Fibroblast of gingiva (primary cell): ENCODE measurements around the gene MYBL2.

Experiments used
- DNase-seq: peaks from one replicate; pipeline ENCODE4 v3.0.0-alpha.2; 2011; ENCODE audit warnings: low read depth

MYBL2 gene

DNA sequence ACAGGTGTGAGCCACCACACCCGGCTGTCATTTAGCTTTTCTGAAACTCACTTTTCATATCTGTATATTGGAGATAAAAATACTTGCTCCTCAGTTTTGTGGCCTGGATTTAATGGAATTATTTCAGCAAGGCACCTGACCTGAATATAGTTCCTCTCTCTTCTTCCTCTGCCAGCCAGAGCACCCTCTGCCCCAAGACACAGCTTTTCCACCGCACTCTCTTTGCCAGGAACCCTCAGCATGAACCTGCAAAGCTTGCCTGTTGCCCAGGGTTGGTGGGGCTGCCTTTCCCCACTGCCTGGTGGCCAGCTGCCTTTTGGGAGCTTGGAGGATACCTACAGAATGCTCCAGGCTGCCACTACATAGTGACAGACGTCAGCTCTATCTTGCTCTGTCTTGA, 56.8 kb downstream of the MYBL2 start:
- DNase-seq, result no peak

DNA sequence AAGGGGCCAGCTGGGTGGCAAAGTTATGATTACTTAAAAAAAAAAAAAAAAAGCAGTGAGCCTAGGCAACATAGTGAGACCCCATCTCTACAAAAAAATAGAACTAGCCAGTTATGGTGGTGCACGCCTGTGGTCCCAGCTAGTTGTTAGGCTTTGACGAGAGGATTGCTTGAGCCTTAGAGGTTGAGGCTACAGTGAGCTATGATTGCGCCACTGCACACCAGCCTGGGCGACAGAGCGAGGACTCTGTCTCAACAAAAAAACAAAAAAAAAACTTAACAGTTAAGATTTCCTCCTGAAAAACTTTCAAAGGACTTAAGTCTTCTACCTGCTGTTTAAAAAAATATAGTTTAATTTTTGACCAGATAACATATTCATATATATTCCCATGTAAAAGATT, 57.5 kb downstream of the MYBL2 start:
- no peak for DNase-seq

DNA sequence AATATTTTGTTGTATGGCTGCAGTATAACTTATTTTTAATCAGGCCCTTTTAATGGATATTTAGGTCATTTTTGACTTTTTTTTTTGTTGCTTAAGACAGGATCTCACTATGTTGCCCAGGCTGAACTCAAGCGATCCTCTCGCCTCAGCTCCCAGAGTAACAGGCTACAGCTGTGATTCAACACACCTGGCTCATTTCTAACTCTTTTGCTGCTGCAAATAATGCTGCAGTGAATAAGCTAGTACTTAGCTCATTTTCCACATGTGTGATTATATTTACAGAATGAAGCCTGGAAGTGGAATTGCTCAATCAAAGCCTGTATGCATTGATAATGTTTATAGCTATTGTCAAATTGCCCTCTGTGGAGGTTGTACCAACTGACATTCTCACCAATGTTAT, 58.8 kb downstream of the MYBL2 start:
- no peak for DNase-seq

DNA sequence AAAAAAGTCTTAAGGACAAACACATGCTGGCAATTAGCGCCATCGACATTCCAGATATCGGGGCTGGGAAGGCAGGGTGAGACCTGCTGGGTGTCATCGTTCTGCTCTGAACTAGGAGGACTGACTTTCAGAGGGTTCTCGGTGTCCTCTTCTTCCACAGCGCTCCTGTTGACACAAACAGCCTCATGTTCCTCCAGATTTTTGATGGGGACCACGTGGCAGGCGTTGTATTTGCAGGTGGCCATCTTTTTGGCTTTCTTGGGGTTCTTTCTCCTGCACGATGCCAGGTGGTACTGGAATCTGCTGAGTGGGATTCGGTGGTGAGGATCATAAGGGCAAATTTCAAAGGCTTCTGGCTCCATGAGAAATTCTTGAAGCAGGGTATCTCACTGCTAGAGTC, 59.4 kb downstream of the MYBL2 start:
- DNase-seq, result no peak

DNA sequence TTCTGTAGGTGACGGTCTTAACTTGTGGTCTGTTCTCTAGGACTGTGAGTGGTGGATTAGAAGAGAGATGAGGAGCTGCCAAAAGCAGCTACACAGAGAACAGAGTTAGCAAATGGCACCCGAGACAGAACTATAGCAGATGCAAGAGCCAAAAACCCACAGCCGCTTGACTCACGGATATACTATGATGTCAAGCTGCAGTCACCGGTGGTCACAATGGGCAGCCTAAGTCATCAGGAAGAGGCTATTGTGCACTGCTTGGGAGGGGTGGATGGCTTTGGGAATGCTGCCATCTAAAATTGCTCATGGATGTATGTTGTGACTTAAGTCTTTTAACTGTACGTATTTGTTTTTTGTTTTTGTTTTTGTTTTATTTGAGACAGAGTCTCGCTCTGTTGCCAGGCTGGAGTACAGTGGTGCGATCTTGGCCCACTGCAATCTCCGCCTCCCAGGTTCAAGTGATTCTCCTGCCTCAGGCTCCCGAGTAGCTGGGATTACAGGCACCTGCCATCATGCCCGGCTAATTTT, 60.0 kb downstream of the MYBL2 start, which contains the start of gene GTSF1L:
Gene GTSF1L (minus strand): TSS at position 192 of the 528 bp plus-strand sequence. CDS start 308 bp downstream, outside the sequence.
- DNase-seq, result no peak

DNA sequence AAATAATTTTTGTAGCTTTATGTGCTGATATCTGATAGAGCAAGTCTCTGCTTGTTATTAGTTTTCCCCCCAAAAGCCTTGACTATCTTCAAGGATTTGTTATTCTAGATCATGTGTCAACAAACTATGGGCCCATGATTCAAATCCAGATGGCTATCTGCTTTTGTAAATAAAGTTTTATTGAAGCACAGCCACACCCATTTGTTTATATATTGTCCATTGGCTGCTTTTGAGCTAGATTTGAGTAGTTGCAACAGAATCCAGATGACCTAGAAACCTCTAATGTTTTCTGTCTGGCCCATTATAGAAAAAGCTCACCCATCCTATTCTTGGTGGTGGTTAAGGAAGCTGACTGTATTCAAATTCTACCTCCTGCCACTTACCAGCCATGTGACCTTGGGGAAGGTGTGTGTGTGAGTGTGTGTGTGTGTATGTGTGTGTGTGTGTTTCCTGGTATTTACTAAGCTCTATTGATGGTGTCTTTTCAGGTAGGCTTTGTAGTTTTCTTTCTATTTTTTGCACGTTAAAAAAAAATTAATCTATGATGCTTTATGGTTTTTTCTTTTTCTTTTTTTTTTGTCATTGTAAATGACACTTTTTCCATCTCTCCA, 61.2 kb downstream of the MYBL2 start:
- DNase-seq, result no peak

DNA sequence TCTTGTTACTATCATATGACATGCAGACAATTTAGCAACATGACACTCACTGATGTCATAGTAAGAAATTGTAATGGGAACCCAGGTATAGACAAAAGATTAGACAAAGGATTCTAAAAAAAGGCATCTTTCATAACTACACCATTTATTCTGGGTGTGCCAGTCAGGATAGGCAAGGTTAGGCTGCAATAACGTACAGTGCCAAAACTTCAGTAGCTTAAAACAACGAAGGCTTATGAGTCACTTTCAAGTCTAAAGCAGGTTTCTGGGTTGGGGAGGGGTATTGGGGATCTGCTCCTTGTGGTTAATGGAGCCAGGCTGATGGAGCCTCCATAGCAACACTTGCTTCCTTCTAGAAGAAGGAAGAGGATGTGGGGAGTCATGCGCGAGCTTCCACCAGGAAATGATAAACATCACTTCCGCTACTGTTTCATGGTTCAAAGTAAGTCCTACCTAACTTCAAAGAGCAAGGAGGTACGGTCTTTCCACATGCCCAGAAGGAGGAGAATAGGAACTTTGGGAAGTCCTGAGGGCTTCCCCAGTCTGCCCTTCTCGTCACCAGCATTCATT, 61.9 kb downstream of the MYBL2 start:
- DNase-seq, result no peak

DNA sequence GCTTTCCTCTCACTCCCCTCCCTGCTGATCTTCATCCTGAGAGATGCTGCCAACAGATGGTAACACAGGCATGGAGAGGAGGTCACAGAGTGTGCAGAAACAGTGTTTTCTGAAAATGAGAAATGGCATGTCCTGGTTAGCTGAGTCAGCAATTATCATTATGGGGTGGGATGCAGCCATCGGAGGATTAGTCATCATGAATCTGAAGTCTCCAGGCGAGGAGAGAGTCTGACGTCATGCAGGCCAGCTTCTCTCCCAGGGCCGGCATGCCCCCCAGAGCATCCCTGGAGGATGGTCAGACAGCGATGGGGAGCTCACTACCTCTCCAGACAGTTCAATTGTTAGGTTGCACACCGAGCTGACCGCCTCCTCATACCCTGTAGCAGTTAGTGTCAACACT, 64.6 kb downstream of the MYBL2 start:
- DNase-seq, result peak; percentile 19

DNA sequence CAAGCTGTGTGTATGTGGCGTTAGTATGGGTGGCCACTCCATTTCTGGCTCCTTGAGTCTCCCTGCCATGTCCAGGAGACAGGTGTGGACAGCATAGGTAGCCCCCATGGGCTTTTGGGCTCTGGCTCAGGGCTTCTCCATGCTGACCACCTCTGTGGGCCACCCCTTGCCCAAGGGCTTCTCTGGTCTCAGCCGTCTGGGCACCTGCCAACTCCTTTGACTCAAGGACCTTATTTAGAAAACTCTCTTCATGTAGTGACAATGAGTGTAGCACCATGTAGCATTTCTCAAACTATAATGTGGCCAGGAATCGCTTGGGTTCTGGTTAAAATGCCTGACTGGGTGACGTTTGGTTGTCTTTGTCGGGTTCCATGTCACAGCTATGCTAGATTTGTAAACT, 65.0 kb downstream of the MYBL2 start:
- DNase-seq, result no peak

DNA sequence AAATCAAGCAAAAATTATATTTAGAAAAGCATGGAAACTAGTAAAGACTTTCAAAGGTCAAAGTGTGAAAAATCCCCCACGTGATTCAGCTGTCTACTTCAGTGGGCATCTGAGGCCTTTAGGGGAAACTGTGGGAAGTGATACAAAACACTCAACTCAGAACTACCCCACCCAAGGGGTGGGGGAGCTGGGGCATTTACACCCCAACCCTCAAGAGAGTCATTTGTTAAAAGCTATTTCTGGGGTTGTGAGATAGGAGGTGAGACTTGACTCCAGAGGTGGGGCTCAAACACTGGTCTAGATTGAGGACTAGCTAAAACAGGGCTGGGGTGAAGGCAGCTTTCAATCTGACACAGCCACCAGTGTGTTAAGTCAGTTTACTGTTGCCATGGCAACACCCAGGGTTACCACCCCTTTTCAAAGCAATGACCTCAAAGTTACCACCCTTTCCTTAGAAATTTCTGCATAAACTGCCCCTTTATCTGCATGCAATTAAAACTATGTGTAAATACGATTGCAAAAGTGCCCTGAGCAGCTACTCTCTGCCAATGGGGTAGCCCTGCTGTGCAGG, 69.8 kb downstream of the MYBL2 start:
- peak; percentile 36 for DNase-seq

DNA sequence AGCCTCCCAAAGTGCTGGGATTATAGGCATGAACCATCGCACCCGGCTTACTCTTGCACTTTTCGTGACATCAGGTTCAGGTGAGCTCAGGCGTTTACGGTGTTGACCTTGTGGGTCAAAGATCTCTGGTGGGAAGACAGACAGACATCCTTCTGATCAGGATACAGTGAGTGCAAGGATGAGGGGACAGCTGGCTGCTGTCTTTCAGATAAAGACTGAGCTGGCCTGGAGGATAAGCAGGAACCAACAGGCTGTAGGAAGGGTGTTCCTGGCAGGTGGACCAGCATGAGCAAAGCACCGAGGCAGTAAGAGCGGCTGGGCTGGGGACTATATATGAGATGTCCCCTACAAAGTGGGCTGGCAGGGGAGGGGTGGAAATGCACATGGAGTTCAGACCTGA, 71.0 kb downstream of the MYBL2 start:
- no peak for DNase-seq

DNA sequence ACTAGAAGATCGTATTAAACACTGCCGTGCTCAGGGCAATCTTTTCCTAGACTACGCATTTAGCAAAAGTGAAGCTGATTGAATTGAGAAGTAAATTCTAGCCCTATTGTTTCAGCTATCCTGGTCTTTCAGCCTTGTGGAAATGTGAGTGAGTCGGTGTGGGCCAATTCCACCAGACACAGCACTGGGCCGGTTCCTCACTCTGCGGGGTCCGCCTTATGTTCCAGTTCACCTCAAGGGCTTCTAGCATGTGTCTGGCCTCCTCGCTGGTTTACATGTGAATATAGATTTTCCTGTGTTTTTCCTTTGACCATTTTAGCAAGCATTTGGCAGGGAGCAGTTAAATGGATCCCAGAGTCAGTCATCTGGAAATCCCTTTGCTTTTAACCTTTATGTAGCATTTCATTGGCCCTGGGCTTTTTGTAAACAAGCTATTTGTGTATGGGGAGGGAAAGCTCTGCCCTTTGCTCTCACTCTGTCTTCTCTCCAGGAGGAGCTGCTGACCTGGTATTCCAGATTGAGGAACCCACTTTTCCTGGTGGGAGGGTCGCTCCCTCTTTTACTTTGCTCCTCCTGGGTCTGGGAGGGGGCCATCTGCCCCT, 72.3 kb downstream of the MYBL2 start:
- DNase-seq, result no peak

DNA sequence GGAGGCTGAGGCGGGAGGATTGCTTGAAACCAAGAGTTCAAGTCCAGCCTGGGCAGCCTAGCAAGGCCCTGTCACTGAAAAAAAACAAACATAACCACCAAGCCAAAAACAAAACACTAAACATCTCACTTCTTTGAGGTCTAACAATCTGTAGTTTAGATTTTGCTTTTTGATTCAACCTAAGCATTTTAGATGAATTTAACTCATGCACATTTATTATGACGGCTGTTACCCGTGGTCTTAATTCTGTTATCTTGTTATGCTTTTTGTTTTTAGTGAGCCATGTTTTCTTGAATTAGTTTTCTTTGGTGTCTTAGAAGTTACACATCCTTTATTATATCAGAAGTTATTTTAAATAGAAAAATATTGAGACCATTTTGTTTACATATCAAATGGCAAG, 73.7 kb downstream of the MYBL2 start:
- DNase-seq, result no peak

DNA sequence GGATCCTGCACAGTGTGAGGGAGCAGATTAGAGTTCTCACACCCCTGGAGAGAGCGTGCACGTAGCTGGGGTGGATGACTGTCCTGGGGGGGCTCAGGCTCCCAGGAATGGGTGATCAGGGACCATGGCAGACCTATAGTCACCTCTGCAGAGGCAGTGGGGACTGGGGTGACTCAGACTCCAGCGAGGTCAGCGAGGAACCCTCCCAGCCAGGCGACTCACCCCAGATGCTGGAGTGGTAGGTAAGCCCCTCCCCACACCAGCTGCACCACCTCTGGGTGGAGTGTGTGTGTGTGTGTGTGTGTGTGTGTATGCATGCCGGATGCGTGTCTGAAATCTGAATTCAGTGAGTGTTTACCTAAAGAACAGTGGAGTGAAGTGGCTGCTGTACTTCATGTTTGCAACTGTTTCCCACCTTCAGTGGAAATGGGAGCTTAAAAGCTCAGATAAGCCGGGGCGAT, 77.3 kb downstream of the MYBL2 start:
- DNase-seq, result no peak

DNA sequence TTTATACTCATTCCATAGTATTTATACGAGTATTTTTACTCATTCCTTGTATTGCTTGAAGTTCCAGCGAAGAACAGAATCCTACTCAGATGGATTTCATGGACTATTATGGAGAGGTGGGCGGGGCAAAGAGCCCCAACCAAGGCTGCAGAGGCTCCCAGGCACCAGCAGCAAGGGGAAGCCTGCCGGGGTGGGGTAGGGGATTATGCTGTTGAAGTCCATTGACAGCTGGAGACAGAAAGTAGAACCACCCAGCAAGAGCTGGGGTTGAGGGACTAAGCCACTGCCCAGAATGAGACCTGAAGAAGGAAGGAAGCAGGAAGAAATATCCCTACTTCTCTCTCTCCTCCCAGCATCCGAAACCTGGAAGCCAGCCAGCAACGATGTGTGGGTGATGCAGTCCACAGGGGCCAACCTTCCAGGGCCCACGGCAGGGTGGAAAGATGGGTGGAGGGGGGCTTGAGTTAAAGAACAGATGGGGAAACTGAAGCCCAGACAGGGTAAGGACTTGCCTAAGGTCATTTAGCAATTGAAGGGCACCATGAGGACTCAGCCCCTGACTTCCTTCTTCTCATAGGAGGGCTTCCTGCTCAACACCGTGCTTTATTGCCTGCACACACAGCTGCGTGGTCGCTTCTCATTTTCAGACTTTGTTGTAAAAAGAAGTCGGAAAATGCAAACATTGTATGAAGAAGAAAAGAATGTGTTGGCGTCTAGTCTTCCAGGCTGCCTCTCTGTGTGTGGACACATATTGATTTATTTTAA, 78.2 kb downstream of the MYBL2 start:
- DNase-seq, result no peak

DNA sequence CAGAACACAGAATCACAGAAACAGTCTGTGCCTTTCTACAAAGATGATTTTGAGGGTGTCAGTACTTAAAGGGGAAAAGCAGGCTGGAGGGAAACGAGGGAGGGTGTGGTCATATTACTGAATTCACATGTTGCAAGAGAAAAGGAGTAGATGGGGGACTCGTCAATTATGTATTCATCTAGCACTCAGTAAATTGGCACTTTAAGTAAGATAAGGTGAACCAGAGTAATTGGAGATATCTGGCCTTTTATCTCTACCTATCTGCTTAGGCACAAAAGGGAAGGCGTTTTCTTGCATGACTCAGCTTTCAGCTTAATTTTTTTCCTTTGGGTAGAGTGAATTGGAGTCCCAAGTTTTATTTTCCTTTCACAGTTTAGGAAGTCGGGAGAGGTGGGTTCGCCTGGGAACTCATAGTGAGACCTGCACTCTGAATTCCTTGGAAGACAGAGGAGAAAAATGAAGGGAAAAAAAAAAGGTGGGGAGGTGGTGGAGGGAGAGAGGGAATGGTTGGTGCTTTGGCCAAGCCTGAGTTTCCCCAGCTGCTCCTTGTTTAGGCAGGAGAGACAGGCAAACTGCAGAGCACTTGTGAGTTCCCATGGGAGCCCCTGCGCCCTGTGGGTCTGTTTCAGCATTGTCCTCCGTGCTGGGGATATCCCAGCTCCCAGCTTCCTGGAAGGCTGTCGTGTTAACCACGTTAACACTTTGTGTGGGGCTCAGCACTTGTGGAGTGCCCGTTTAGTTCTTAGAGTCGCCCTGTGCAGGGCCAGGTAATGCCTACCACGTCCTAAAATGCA, 79.6 kb downstream of the MYBL2 start:
- no peak for DNase-seq

DNA sequence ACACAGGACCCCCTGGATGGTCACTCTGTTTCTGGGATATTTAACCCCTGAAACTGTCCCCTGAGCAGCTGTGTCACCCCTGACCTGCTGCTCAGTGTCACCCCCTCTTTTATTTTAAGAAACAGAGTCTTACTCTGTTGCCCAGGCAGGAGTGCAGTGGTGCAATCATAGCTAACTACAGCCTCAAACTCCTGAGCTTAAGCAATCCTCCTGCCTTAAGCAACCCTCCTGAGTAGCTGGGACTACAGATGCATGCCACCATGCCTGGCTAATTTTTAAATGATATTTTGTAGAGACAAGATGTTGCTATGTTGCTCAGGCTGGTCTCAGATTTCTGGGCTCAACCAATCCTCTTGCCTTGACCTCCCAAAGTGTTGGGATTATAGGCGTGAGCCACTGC, 81.4 kb downstream of the MYBL2 start:
- DNase-seq, result peak; percentile 80

DNA sequence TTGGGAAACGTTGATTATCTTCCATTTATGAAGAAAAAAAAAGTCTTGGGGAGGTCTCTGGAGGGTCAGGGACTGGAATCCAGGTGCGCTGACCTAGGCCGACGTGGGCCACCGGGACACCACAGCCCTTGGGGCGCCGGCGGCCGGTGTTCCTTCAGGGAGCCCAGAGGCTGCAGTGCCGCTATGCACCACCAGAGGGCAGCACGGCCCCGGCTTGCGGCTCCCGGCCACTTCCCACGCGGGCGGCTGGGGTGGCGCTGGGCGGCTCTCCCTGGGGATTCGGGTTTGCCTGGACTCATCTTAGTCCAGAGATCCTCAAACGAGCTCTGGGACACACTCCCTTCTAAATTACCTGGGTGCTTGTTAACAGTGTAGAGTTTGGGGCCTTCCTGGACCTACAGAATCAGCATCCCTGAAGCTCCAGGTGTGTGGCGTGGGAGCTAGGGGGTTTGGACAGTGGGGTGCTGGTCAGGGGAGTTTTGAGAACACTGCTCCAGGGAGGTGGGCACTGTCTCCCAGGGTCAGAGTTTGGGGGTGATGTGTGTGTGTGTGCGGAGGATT, 82.9 kb downstream of the MYBL2 start:
- DNase-seq, result peak; percentile 21

DNA sequence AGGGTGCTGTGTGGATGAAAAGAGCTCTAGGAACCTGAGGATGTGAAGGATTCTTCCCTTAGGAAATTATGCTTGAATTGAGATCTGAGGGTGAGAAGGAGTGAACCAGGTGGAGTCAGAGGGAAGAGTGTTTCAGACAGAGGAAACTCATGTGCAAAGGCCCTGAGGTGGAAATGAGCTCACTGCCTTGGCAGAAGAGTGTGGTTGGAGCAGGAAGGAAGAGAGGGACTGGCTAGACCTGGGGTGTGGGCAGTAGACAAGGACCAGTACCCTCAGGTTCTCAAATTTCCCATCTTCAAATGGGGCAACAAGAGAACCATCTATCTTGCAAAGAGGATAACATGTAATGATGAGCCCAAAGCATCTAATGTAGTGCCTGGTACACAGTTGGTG, 83.9 kb downstream of the MYBL2 start:
- no peak for DNase-seq

DNA sequence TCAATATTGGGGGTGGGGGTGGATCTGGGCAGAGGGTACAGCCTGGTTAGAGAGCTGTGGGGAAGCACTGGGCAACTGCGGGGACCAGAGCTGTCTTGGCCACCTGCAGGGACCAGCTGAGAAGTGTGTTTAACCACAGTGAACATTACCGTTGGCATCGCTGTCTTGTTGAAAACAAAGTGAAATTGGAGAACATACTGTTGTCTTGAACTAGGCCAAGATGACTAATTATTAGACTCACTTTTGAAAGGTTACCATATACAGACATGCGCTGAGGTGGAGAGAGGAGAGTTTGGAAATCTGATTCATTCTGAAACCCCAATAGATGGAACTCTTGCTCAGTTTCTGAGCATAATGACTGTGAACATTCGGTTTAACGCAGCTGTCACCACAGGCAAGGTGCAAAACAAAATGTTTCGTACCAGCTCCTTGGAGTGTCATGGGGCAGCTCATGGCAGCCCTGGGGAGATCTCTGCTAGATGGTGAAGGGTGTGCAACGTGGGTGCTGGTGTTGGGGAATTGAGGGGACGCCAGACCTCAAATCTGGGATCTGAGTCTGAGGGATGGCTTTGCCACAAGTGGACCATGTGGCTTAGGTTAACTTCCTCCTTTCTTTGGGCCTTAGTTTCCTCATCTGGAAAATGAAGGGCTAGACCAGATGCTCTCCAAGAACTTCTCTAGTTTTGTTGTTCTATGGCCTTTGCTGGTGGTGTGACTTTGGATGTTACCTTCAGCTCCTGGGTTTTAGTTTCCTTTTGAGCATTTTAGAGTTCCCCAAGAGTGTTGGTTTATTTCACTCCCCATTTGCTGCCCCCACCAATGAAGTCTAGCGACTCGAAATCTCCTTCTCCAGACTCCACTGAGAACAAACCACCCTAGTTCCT, 84.5 kb downstream of the MYBL2 start:
- DNase-seq, result peak; percentile 83
